GM23338 (cell line): ENCODE measurements around the gene FBL. TPM values are rescaled to one million over a fixed set of nuclear protein-coding genes. Genes with fewer than 3 reads are reported as not detected.

Experiments used
- ATAC-seq: fragments of 200-7000 bp; cut with Tn5 transposase; 3 replicates; pipeline ENCODE4 v1.9.1; 2020
- DNase-seq: peaks from one replicate; pipeline ENCODE4 v3.0.0-alpha.2; 2015; ENCODE audit warnings: low spot score
- H2AFZ ChIP-seq: fragments of 200-600 bp; sonication (generic); 2 replicates; pipeline ENCODE4 v1.8.0; 2016; ENCODE audit warnings: antibody characterized with exemption, mild to moderate bottlenecking, moderate library complexity
- H3F3A ChIP-seq: fragments of 200-600 bp; sonication (generic); replicated peaks from 2 replicates; pipeline ENCODE4 v1.8.0; 2017; ENCODE audit warnings: antibody characterized with exemption, mixed run types, low read depth
- H3K27ac ChIP-seq: fragments of 200-600 bp; sonication (generic); 2 replicates; pipeline ENCODE4 v1.6.1; 2016; ENCODE audit warnings: low read depth
- H3K27me3 ChIP-seq: fragments of 200-600 bp; sonication (generic); 2 replicates; pipeline ENCODE4 v1.8.0; 2016; ENCODE audit warnings: mild to moderate bottlenecking, mixed run types, moderate library complexity; ENCODE audit not compliant: insufficient read depth
- H3K36me3 ChIP-seq: fragments of 200-600 bp; sonication (generic); 2 replicates; pipeline ENCODE4 v1.8.0; 2016; ENCODE audit warnings: mild to moderate bottlenecking; ENCODE audit not compliant: insufficient read depth
- H3K4me1 ChIP-seq: fragments of 200-600 bp; sonication (generic); 2 replicates; pipeline ENCODE4 v1.8.0; 2016; ENCODE audit warnings: mild to moderate bottlenecking, moderate library complexity; ENCODE audit not compliant: insufficient read depth
- H3K4me2 ChIP-seq: fragments of 200-600 bp; sonication (generic); 2 replicates; pipeline ENCODE4 v1.7.1; 2017; ENCODE audit warnings: mixed run types
- H3K4me3 ChIP-seq: fragments of 200-600 bp; sonication (generic); 2 replicates; pipeline ENCODE4 v1.6.1; 2016; ENCODE audit warnings: mixed run types
- H3K79me2 ChIP-seq: fragments of 200-600 bp; sonication (generic); replicated peaks from 2 replicates; pipeline ENCODE4 v1.8.0; 2017; ENCODE audit warnings: mild to moderate bottlenecking; ENCODE audit not compliant: insufficient read depth
- H3K9me2 ChIP-seq: fragments of 200-600 bp; sonication (generic); 2 replicates; pipeline ENCODE4 v1.8.0; 2017; ENCODE audit not compliant: insufficient read depth
- H4K20me1 ChIP-seq: fragments of 200-600 bp; sonication (generic); replicated peaks from 2 replicates; pipeline ENCODE4 v1.8.0; 2017; ENCODE audit warnings: mild to moderate bottlenecking; ENCODE audit not compliant: insufficient read depth
- H3K27ac Mint-ChIP-seq: 2 replicates; pipeline ENCODE4 v1.8.0; 2020; ENCODE audit warnings: inconsistent platforms, mild to moderate bottlenecking, moderate library complexity, mixed read lengths
- H3K27me3 Mint-ChIP-seq: 3 replicates; pipeline ENCODE4 v1.8.0; 2022; ENCODE audit warnings: low read depth, mild to moderate bottlenecking, moderate library complexity, mixed read lengths, inconsistent platforms; ENCODE audit not compliant: insufficient read depth, poor library complexity
- H3K36me3 Mint-ChIP-seq: 3 replicates; pipeline ENCODE4 v1.8.0; 2021; ENCODE audit warnings: low read depth, mild to moderate bottlenecking, inconsistent platforms, moderate library complexity, mixed read lengths
- H3K4me1 Mint-ChIP-seq: 3 replicates; pipeline ENCODE4 v1.8.0; 2020; ENCODE audit warnings: mild to moderate bottlenecking, inconsistent platforms, mixed read lengths
- H3K4me3 Mint-ChIP-seq: 3 replicates; pipeline ENCODE4 v1.8.0; 2021; ENCODE audit warnings: moderate library complexity, mild to moderate bottlenecking, inconsistent platforms, mixed read lengths
- H3K9me3 Mint-ChIP-seq: 3 replicates; pipeline ENCODE4 v1.8.0; 2020; ENCODE audit warnings: moderate library complexity, mild to moderate bottlenecking, inconsistent platforms, mixed read lengths
- CREB1 ChIP-seq: fragments of 250-450 bp; sonication (Bioruptor Pico); IDR thresholded peaks from 2 replicates; pipeline ENCODE4 v1.5.0; 2020; ENCODE audit warnings: low read depth, mild to moderate bottlenecking, moderate library complexity
- CTCF ChIP-seq, 2 experiments: fragments of 200-600 bp in 1 of 2; sonication (generic) in 1 of 2; conservative IDR thresholded peaks; 2 replicates each; pipeline versions ENCODE4 v1.5.1 to v1.6.1; 2016 to 2017; ENCODE audit warnings: antibody characterized with exemption in 2 of 2, low read depth in 2 of 2, mild to moderate bottlenecking in 2 of 2, moderate library complexity in 1 of 2
- EZH2 ChIP-seq: fragments of 200-600 bp; sonication (generic); IDR thresholded peaks from one replicate; pipeline ENCODE4 v1.8.0; 2017; ENCODE audit warnings: antibody characterized with exemption, mild to moderate bottlenecking, low read depth; ENCODE audit not compliant: unreplicated experiment
- EZH2phosphoT487 ChIP-seq: fragments of 200-600 bp; sonication (generic); IDR thresholded peaks from one replicate; pipeline ENCODE4 v1.8.1; 2018; ENCODE audit warnings: antibody characterized with exemption; ENCODE audit not compliant: unreplicated experiment
- JUNB ChIP-seq: IDR thresholded peaks from one replicate; pipeline ENCODE4 v1.6.1; 2016; ENCODE audit warnings: antibody characterized with exemption; ENCODE audit not compliant: unreplicated experiment
- NANOG ChIP-seq: IDR thresholded peaks from 2 replicates; pipeline ENCODE4 v1.6.1; 2016; ENCODE audit warnings: antibody characterized with exemption, borderline replicate concordance
- POLR2AphosphoS5 ChIP-seq: IDR thresholded peaks from 2 replicates; pipeline ENCODE4 v1.6.1; 2016; ENCODE audit warnings: antibody characterized with exemption, low read depth
- STAT1 ChIP-seq: IDR thresholded peaks from one replicate; pipeline ENCODE4 v1.6.1; 2016; ENCODE audit warnings: antibody characterized with exemption; ENCODE audit not compliant: unreplicated experiment
- ZNF114 ChIP-seq: fragments of 250-450 bp; sonication (Bioruptor Pico); IDR thresholded peaks from 2 replicates; pipeline ENCODE4 v1.5.0; 2020; ENCODE audit warnings: mild to moderate bottlenecking, moderate library complexity
- ZNF331 ChIP-seq: fragments of 250-450 bp; sonication (Bioruptor Pico); IDR thresholded peaks from 2 replicates; pipeline ENCODE4 v1.5.0; 2020; ENCODE audit warnings: low read depth, mild to moderate bottlenecking, moderate library complexity
- ZNF462 ChIP-seq: fragments of 250-450 bp; sonication (Bioruptor Pico); IDR thresholded peaks from 2 replicates; pipeline ENCODE4 v1.5.0; 2020; ENCODE audit warnings: mild to moderate bottlenecking, moderate library complexity
- polyA plus RNA-seq: library from polyadenylated mRNA; unstranded; fragments of >200 nt; fragmentation: Nextera tagmentation; extraction: Ambion mirVana; gene quantifications from 2 replicates; pipeline ENCODE4 v1.2.1, GENCODE V29; 2016
- total RNA-seq: library from RNA; depleted of rRNA; stranded (reverse); fragments of >200 nt; shearing (Covaris generic); gene quantifications from 2 replicates; pipeline ENCODE4 v1.2.3, GENCODE V29; 2014
- TF ChIP-seq, protein P1 (sequence below): IDR thresholded peaks from one replicate; pipeline ENCODE4 v1.6.1; 2018; ENCODE audit warnings: antibody characterized with exemption; ENCODE audit not compliant: unreplicated experiment
- TF ChIP-seq, protein P2 (sequence below): IDR thresholded peaks from 2 replicates; pipeline ENCODE4 v1.6.1; 2016; ENCODE audit warnings: antibody characterized with exemption

The FBL gene
- total and polyA plus RNA-seq, 2 experiments from 2014 or later = 403 to 553 TPM

DNA sequence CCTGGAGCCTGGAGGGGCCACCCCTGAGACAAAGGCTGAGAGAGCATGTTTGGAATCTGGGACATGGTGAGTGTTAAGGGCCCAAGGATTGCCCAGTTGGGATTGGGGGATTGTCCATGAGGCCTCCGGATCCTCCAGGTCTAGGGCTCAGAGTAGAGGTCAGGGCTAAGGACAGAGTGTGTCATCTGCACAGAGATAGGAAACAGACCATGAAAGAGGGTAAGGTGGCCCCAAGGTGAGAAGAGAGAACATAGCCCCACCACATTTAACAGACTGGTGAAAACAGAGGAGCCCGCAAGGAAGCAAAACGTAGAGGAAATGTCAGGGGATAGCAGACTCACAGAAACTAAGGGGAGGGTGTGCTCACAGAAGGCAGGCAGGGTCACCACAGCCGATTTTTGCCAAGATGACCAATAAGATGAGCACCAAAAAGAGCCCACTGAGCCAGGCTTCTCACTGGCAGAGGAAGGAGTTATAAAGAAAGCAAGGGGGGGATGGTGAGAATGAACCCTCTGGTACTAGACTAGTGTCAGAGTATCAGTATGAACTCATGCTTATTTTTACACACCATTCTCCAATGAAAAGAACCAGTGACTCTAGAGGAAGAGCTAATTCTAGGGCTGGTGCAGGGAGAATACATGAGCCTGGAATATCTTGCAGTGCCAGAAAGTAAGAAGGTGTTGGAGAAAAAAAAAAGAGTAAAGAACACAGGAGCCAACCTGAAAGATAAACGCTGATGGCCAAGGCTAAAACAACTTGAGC, 29.7 kb downstream of the FBL start:
- H3K4me1 Mint-ChIP-seq = no peaks in the 10 kb centered on the region
- H3K4me1 ChIP-seq = no peaks in the 10 kb centered on the region
- H3K27ac Mint-ChIP-seq = no peak overlapping the region
- H3K4me2 ChIP-seq = no peak overlapping the region
- no peaks in the 10 kb centered on the region for H3K9me2 ChIP-seq
- H3K79me2 ChIP-seq = no peaks in the 10 kb centered on the region
- no peaks in the 10 kb centered on the region for H3K27me3 ChIP-seq
- TF ChIP-seq POLR2AphosphoS5 (no peak), ZNF331 (CRISPR knock-in tag) (no peak), ZNF462 (CRISPR knock-in tag) (no peak), CREB1 (CRISPR knock-in tag) (no peak), NANOG (no peak), STAT1 (no peak), JUNB (no peak), CTCF (conservative IDR thresholded peaks at IDR 0.05; ENCODE audit: low read depth in 2 of 2) (no peak), EZH2 (no peak), ZNF114 (no peak), EZH2phosphoT487 (no peak)
- TF ChIP-seq, protein P1, sequence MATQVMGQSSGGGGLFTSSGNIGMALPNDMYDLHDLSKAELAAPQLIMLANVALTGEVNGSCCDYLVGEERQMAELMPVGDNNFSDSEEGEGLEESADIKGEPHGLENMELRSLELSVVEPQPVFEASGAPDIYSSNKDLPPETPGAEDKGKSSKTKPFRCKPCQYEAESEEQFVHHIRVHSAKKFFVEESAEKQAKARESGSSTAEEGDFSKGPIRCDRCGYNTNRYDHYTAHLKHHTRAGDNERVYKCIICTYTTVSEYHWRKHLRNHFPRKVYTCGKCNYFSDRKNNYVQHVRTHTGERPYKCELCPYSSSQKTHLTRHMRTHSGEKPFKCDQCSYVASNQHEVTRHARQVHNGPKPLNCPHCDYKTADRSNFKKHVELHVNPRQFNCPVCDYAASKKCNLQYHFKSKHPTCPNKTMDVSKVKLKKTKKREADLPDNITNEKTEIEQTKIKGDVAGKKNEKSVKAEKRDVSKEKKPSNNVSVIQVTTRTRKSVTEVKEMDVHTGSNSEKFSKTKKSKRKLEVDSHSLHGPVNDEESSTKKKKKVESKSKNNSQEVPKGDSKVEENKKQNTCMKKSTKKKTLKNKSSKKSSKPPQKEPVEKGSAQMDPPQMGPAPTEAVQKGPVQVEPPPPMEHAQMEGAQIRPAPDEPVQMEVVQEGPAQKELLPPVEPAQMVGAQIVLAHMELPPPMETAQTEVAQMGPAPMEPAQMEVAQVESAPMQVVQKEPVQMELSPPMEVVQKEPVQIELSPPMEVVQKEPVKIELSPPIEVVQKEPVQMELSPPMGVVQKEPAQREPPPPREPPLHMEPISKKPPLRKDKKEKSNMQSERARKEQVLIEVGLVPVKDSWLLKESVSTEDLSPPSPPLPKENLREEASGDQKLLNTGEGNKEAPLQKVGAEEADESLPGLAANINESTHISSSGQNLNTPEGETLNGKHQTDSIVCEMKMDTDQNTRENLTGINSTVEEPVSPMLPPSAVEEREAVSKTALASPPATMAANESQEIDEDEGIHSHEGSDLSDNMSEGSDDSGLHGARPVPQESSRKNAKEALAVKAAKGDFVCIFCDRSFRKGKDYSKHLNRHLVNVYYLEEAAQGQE = no peak
- TF ChIP-seq, protein P2, sequence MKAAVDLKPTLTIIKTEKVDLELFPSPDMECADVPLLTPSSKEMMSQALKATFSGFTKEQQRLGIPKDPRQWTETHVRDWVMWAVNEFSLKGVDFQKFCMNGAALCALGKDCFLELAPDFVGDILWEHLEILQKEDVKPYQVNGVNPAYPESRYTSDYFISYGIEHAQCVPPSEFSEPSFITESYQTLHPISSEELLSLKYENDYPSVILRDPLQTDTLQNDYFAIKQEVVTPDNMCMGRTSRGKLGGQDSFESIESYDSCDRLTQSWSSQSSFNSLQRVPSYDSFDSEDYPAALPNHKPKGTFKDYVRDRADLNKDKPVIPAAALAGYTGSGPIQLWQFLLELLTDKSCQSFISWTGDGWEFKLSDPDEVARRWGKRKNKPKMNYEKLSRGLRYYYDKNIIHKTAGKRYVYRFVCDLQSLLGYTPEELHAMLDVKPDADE = no peak
- peaks cover 4% of the 10 kb centered on the region for H3K27me3 Mint-ChIP-seq
- H3K36me3 ChIP-seq = no peaks in the 10 kb centered on the region
- no peak overlapping the region for H2AFZ ChIP-seq
- no peaks in the 10 kb centered on the region; the same call in 1 of the 2 replicates for H4K20me1 ChIP-seq
- ATAC-seq = no peak
- no peaks in the 10 kb centered on the region for H3F3A ChIP-seq
- no peaks in the 10 kb centered on the region for H3K9me3 Mint-ChIP-seq
- no peak overlapping the region for H3K4me3 ChIP-seq
- no peak for DNase-seq
- H3K36me3 Mint-ChIP-seq = no peaks in the 10 kb centered on the region; the same call in 1 of the 3 replicates
- no peak overlapping the region for H3K27ac ChIP-seq
- H3K4me3 Mint-ChIP-seq = no peak overlapping the region
